DND-41 (cell line): Measurements from ENCODE around the gene MTCH2.

Experiments used
- EZH2 ChIP-seq: IDR thresholded peaks from 3 replicates; pipeline ENCODE4 v1.6.1; 2012; ENCODE audit warnings: borderline replicate concordance, low read depth, mild to moderate bottlenecking, moderate library complexity, low read length, inconsistent platforms; ENCODE audit not compliant: severe bottlenecking
- TF ChIP-seq, protein P1 (sequence below): IDR thresholded peaks from 2 replicates; pipeline ENCODE4 v1.5.1; 2012; ENCODE audit warnings: borderline replicate concordance, low read length, moderate library complexity, mild to moderate bottlenecking; ENCODE audit not compliant: poor library complexity, severe bottlenecking; ENCODE audit errors: extremely low read depth

DNA sequence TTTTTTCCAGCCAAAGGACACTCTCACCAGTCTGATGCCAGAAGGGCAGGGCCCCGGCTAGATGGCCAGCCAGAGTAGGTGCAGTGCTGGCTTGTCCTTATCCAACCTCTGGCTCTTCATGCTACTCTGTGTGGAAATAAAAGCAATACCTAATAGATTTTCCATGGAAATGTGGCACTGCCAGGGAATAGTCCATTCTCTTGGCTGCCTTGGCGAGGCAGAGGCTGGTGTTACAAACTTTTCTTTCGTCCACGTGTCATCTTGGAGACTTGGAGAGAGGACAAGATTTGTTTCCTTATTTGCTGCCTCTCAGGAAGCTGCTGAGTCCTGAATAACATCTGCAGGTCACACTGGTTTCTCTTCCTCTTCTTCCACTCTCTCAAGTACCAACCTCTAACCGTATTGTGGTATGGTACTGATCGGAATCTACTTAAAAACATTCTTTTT lies 31.0 kb downstream of the MTCH2 start:
- TF ChIP-seq, protein P1, sequence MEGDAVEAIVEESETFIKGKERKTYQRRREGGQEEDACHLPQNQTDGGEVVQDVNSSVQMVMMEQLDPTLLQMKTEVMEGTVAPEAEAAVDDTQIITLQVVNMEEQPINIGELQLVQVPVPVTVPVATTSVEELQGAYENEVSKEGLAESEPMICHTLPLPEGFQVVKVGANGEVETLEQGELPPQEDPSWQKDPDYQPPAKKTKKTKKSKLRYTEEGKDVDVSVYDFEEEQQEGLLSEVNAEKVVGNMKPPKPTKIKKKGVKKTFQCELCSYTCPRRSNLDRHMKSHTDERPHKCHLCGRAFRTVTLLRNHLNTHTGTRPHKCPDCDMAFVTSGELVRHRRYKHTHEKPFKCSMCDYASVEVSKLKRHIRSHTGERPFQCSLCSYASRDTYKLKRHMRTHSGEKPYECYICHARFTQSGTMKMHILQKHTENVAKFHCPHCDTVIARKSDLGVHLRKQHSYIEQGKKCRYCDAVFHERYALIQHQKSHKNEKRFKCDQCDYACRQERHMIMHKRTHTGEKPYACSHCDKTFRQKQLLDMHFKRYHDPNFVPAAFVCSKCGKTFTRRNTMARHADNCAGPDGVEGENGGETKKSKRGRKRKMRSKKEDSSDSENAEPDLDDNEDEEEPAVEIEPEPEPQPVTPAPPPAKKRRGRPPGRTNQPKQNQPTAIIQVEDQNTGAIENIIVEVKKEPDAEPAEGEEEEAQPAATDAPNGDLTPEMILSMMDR: no peak
- TF ChIP-seq EZH2: no peak
